ENCODE data around the gene KIAA2012.

DNA sequence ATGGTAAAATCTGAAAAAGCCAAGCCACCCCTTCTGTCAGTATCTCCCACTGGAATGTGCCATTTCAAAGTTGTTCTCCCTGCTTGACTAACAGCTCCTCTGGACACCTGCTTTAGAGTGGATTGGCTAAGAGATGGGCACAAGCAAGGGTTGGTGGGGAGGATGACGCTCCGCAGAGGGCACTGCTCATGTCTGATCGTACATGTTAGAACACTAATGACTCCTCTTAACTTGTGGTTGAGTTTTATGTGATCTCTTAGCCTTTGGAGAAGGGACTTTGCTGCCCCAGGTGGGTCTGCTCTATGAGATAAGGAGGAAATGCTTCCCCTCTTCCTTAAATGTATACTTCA, 8.2 kb upstream of the KIAA2012 start:
- TF ChIP-seq, protein P1, sequence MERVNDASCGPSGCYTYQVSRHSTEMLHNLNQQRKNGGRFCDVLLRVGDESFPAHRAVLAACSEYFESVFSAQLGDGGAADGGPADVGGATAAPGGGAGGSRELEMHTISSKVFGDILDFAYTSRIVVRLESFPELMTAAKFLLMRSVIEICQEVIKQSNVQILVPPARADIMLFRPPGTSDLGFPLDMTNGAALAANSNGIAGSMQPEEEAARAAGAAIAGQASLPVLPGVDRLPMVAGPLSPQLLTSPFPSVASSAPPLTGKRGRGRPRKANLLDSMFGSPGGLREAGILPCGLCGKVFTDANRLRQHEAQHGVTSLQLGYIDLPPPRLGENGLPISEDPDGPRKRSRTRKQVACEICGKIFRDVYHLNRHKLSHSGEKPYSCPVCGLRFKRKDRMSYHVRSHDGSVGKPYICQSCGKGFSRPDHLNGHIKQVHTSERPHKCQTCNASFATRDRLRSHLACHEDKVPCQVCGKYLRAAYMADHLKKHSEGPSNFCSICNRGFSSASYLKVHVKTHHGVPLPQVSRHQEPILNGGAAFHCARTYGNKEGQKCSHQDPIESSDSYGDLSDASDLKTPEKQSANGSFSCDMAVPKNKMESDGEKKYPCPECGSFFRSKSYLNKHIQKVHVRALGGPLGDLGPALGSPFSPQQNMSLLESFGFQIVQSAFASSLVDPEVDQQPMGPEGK (CRISPR knock-in tag; IDR thresholded peaks at IDR 0.05; ENCODE audit: borderline replicate concordance), result no peak
- TF ChIP-seq, protein P2, sequence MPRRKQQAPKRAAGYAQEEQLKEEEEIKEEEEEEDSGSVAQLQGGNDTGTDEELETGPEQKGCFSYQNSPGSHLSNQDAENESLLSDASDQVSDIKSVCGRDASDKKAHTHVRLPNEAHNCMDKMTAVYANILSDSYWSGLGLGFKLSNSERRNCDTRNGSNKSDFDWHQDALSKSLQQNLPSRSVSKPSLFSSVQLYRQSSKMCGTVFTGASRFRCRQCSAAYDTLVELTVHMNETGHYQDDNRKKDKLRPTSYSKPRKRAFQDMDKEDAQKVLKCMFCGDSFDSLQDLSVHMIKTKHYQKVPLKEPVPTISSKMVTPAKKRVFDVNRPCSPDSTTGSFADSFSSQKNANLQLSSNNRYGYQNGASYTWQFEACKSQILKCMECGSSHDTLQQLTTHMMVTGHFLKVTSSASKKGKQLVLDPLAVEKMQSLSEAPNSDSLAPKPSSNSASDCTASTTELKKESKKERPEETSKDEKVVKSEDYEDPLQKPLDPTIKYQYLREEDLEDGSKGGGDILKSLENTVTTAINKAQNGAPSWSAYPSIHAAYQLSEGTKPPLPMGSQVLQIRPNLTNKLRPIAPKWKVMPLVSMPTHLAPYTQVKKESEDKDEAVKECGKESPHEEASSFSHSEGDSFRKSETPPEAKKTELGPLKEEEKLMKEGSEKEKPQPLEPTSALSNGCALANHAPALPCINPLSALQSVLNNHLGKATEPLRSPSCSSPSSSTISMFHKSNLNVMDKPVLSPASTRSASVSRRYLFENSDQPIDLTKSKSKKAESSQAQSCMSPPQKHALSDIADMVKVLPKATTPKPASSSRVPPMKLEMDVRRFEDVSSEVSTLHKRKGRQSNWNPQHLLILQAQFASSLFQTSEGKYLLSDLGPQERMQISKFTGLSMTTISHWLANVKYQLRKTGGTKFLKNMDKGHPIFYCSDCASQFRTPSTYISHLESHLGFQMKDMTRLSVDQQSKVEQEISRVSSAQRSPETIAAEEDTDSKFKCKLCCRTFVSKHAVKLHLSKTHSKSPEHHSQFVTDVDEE (CRISPR knock-in tag; IDR thresholded peaks at IDR 0.05), result no peak
- TF ChIP-seq BACH2 (CRISPR knock-in tag; IDR thresholded peaks at IDR 0.05; ENCODE audit: borderline replicate concordance) (no peak), GLIS3 (CRISPR knock-in tag; IDR thresholded peaks at IDR 0.05) (no peak)
